IMR-90 (cell line): ENCODE results near the gene SLC6A13. TPM values are rescaled to one million over a fixed set of nuclear protein-coding genes. Genes with fewer than 3 reads are reported as not detected.

Source experiments
- ATAC-seq: fragments of 200-7000 bp; cut with Tn5 transposase; 2 replicates; pipeline ENCODE4 v1.9.1; 2020; ENCODE audit warnings: low read depth, mild to moderate bottlenecking, moderate library complexity
- BruUV-seq: library from RNA; stranded (reverse); fragments of 400-500 nt; replicated peaks from 2 replicates; lab custom pipeline; 2021; lab: Mats Ljungman, UMichigan
- CTCF ChIA-PET: fragments of 300-600 bp; formaldehyde crosslinking; extraction: SDS; loops from one replicate; lab custom pipeline; 2021; ENCODE audit warnings: antibody characterized with exemption; lab: Yijun Ruan, JAX
- POLR2A ChIA-PET: fragments of 300-600 bp; sonication (Branson Sonifier 250); formaldehyde crosslinking; loops from one replicate; lab custom pipeline; 2022; ENCODE audit warnings: antibody characterized with exemption; ENCODE audit not compliant: unreplicated experiment; lab: Charles Lee
- DNase-seq: peaks from one replicate; pipeline ENCODE4 v3.0.0; 2013
- H2AFZ ChIP-seq: replicated peaks from 2 replicates; pipeline ENCODE3; 2013; ENCODE audit warnings: low read length, mild to moderate bottlenecking; ENCODE audit not compliant: poor library complexity
- H2AK5ac ChIP-seq: 2 replicates; pipeline ENCODE4 v1.6.1; 2013; ENCODE audit warnings: low read depth, low read length, inconsistent platforms
- H2AK9ac ChIP-seq: replicated peaks from 2 replicates; pipeline ENCODE3; 2013; ENCODE audit warnings: mild to moderate bottlenecking, low read depth, low read length, moderate library complexity; ENCODE audit not compliant: poor library complexity
- H2BK120ac ChIP-seq: 2 replicates; pipeline ENCODE4 v1.6.1; 2013; ENCODE audit warnings: low read depth, low read length, inconsistent platforms
- H2BK15ac ChIP-seq: 3 replicates; pipeline ENCODE4 v1.6.1; 2013; ENCODE audit warnings: low read depth, low read length, inconsistent platforms
- H2BK20ac ChIP-seq: 2 replicates; pipeline ENCODE4 v1.6.1; 2013; ENCODE audit warnings: low read depth, mild to moderate bottlenecking, inconsistent platforms, low read length, moderate library complexity
- H2BK5ac ChIP-seq: 2 replicates; pipeline ENCODE4 v1.6.1; 2013; ENCODE audit warnings: mild to moderate bottlenecking, low read depth, low read length, inconsistent platforms; ENCODE audit not compliant: poor library complexity, severe bottlenecking
- H3K14ac ChIP-seq: replicated peaks from 2 replicates; pipeline ENCODE4 v1.6.1; 2013; ENCODE audit warnings: low read depth, low read length, inconsistent platforms
- H3K18ac ChIP-seq: 2 replicates; pipeline ENCODE4 v1.6.1; 2013; ENCODE audit warnings: low read depth, low read length, control low read depth
- H3K23ac ChIP-seq: 2 replicates; pipeline ENCODE4 v1.6.1; 2013; ENCODE audit warnings: low read depth, low read length, inconsistent platforms
- H3K27ac ChIP-seq: 2 replicates; pipeline ENCODE4 v1.5.1; 2013; ENCODE audit warnings: mild to moderate bottlenecking, control low read depth, low read length; ENCODE audit not compliant: insufficient read depth
- H3K27me3 ChIP-seq: 2 replicates; pipeline ENCODE4 v1.6.1; 2013; ENCODE audit warnings: low read length; ENCODE audit not compliant: control insufficient read depth, insufficient read depth
- H3K36me3 ChIP-seq: 2 replicates; pipeline ENCODE4 v1.6.1; 2013; ENCODE audit warnings: low read length, mixed read lengths; ENCODE audit not compliant: control insufficient read depth, insufficient read depth
- H3K4ac ChIP-seq: 2 replicates; pipeline ENCODE4 v1.6.1; 2013; ENCODE audit warnings: low read depth, low read length, inconsistent platforms
- H3K4me1 ChIP-seq: 2 replicates; pipeline ENCODE4 v1.6.1; 2013; ENCODE audit warnings: low read length, mixed read lengths; ENCODE audit not compliant: control insufficient read depth, insufficient read depth
- H3K4me2 ChIP-seq: 2 replicates; pipeline ENCODE4 v1.6.1; 2013; ENCODE audit warnings: low read depth, mild to moderate bottlenecking, control low read depth, low read length, moderate library complexity
- H3K4me3 ChIP-seq: 2 replicates; pipeline ENCODE4 v1.5.1; 2013; ENCODE audit warnings: low read depth, mild to moderate bottlenecking, control low read depth, low read length, moderate library complexity; ENCODE audit not compliant: insufficient read depth
- H3K56ac ChIP-seq: 2 replicates; pipeline ENCODE4 v1.6.1; 2013; ENCODE audit warnings: low read length, inconsistent platforms; ENCODE audit not compliant: insufficient read depth; ENCODE audit errors: extremely low read depth
- H3K79me1 ChIP-seq, 2 experiments: 2 replicates each; pipeline ENCODE4 v1.6.1; 2013; ENCODE audit warnings: low read length in 2 of 2, inconsistent platforms in 1 of 2, low read depth in 1 of 2
- H3K9ac ChIP-seq: 2 replicates; pipeline ENCODE4 v1.6.1; 2013; ENCODE audit warnings: low read depth, low read length, control low read depth
- H3K9me1 ChIP-seq: 2 replicates; pipeline ENCODE4 v1.6.1; 2013; ENCODE audit warnings: low read length, inconsistent platforms; ENCODE audit not compliant: insufficient read depth
- H3K9me3 ChIP-seq: 2 replicates; pipeline ENCODE4 v1.6.1; 2013; ENCODE audit warnings: low read length; ENCODE audit not compliant: control insufficient read depth, insufficient read depth
- H4K20me1 ChIP-seq: 2 replicates; pipeline ENCODE4 v1.6.1; 2013; ENCODE audit warnings: low read length, inconsistent platforms; ENCODE audit not compliant: insufficient read depth
- H4K5ac ChIP-seq: 2 replicates; pipeline ENCODE4 v1.6.1; 2013; ENCODE audit warnings: mild to moderate bottlenecking, low read depth, low read length, control low read depth
- H4K8ac ChIP-seq, 2 experiments: 2 replicates each; pipeline ENCODE4 v1.6.1; 2013; ENCODE audit warnings: low read depth in 2 of 2, low read length in 2 of 2, control low read depth in 1 of 2, inconsistent platforms in 1 of 2
- H4K91ac ChIP-seq: 2 replicates; pipeline ENCODE4 v1.6.1; 2013; ENCODE audit warnings: low read depth, low read length, inconsistent platforms; ENCODE audit not compliant: insufficient read depth
- BHLHE40 ChIP-seq: fragments of 150-350 bp; IDR thresholded peaks from 2 replicates; pipeline ENCODE4 v1.6.1; 2016; ENCODE audit warnings: mild to moderate bottlenecking, low read depth, low read length
- CHD1 ChIP-seq: IDR thresholded peaks from 2 replicates; pipeline ENCODE4 v1.6.1; 2012; ENCODE audit warnings: low read depth, low read length, improper control_type of control experiment
- FOS ChIP-seq: fragments of 150-350 bp; IDR thresholded peaks from 2 replicates; pipeline ENCODE4 v1.6.1; 2016; ENCODE audit warnings: low read depth, low read length
- MAZ ChIP-seq: IDR thresholded peaks from 2 replicates; pipeline ENCODE4 v1.6.1; 2012; ENCODE audit warnings: low read depth, mild to moderate bottlenecking, low read length, improper control_type of control experiment, moderate library complexity, borderline replicate concordance
- MXI1 ChIP-seq: IDR thresholded peaks from 2 replicates; pipeline ENCODE4 v1.6.1; 2012; ENCODE audit warnings: low read depth, mild to moderate bottlenecking, low read length, moderate library complexity, borderline replicate concordance
- POLR2A ChIP-seq: IDR thresholded peaks from 2 replicates; pipeline ENCODE4 v1.6.1; 2012; ENCODE audit warnings: mild to moderate bottlenecking, low read depth, low read length
- RCOR1 ChIP-seq: IDR thresholded peaks from 2 replicates; pipeline ENCODE4 v1.6.1; 2012; ENCODE audit warnings: mild to moderate bottlenecking, low read length, improper control_type of control experiment; ENCODE audit not compliant: insufficient replicate concordance
- RFX5 ChIP-seq: IDR thresholded peaks from 2 replicates; pipeline ENCODE4 v1.8.0; 2012; ENCODE audit warnings: low read depth, mild to moderate bottlenecking, low read length, moderate library complexity
- SMC3 ChIP-seq: fragments of 150-350 bp; IDR thresholded peaks from 2 replicates; pipeline ENCODE4 v1.6.1; 2016; ENCODE audit warnings: low read depth, mild to moderate bottlenecking, antibody characterized with exemption, low read length, moderate library complexity
- WGBS, 2 experiments: methylation state at CpG; one replicate each; pipeline versions ENCODE4 v1.1.5 to v1.1.7; 2013; ENCODE audit warnings: missing lambda C conversion rate in 2 of 2; ENCODE audit not compliant: insufficient read length in 1 of 2; ENCODE audit errors: extremely low coverage in 2 of 2; 5-methylcytosine and 5-hydroxymethylcytosine counted together
- dilution Hi-C: fragments of 300-500 bp; cut with HindIII; formaldehyde crosslinking; loops from one replicate; pipeline ENCODE4 v1.14.3; 2018; ENCODE audit warnings: low sequenced_read_pairs; ENCODE audit not compliant: unreplicated experiment
- in situ Hi-C: fragments of 300-500 bp; cut with MboI; formaldehyde crosslinking; loops from 3 replicates; pipeline ENCODE4 v1.14.3; 2019; ENCODE audit warnings: low sequenced_read_pairs, inconsistent platforms, mixed read lengths
- intact Hi-C: fragments of 100-400 bp; cut with micrococcal nuclease; formaldehyde crosslinking; loops from 2 replicates; pipeline ENCODE4 v1.10.0; 2022
- polyA plus RNA-seq, 3 experiments: library from polyadenylated mRNA; depleted of rRNA; stranded (reverse); fragments of >200 nt; gene quantifications; 2 replicates each; pipeline ENCODE4 v1.2.3, GENCODE V29; 2012; ENCODE audit warnings: low replicate concordance in 1 of 3
- total RNA-seq: library from RNA; depleted of rRNA; stranded (reverse); fragments of >200 nt; gene quantifications from 2 replicates; pipeline ENCODE4 v1.2.3, GENCODE V29; 2012
- TF ChIP-seq, protein P1 (sequence below): fragments of 150-350 bp; IDR thresholded peaks from 2 replicates; pipeline ENCODE4 v1.6.1; 2016; ENCODE audit warnings: low read depth, mild to moderate bottlenecking, low read length, moderate library complexity, borderline replicate concordance
- TF ChIP-seq, protein P2 (sequence below): fragments of 150-350 bp; IDR thresholded peaks from 2 replicates; pipeline ENCODE4 v1.6.1; 2017; ENCODE audit warnings: mild to moderate bottlenecking, antibody characterized with exemption, low read length, low read depth
- TF ChIP-seq, protein P3 (sequence below): conservative IDR thresholded peaks from 2 replicates; pipeline ENCODE4 v1.5.1; 2012; ENCODE audit warnings: mild to moderate bottlenecking, low read depth, low read length, improper control_type of control experiment

SLC6A13 gene
- total and polyA plus RNA-seq, 2 of the 4 experiments (the other 2 are of a cell fraction): under 0.01 to 0.10 TPM

DNA sequence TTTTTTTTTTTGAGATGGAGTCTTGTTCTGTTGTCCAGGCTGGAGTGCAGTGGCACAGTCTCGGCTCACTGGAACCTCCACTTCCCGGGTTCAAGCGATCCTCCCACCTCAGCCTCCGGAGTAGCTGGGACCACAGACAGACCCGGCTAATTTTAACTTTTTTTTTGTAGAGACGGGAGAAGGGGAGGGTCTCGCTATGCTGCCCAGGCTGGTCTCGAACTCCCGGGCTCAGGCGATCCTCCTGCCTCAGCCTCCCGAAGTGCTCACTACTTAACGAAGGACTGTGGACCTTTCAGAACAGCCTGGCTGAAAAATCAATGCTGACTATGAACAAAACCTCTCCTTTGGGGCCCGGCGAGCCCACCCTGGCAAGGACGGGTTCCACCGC is 59.6 kb downstream of the SLC6A13 start:
- Histone ChIP-seq H3K9me1 (peaks cover 6% of the 10 kb centered on the region; the same call in 1 of the 2 replicates), H3K9me3 (no peaks in the 10 kb centered on the region), H3K23ac (no peak overlapping the region), H2AK9ac (no peak overlapping the region), H4K20me1 (no peaks in the 10 kb centered on the region), H3K4me2 (no peak overlapping the region; the same call in 1 of the 2 replicates), H4K8ac (no peak overlapping the region), H2BK5ac (no peak overlapping the region), H3K56ac (no peak overlapping the region), H2AK5ac (no peak overlapping the region), H3K27ac (no peak overlapping the region), H4K91ac (no peak overlapping the region), H3K79me1 (no peaks in the 10 kb centered on the region), H2BK20ac (no peak overlapping the region), H2BK120ac (no peak overlapping the region), H3K18ac (no peak overlapping the region), H2AFZ (peak overlapping the region; percentile 69), H3K27me3 (peaks cover 57% of the 10 kb centered on the region), H3K4ac (no peak overlapping the region), H3K4me1 (peaks cover 3% of the 10 kb centered on the region), H3K4me3 (no peak overlapping the region), H3K36me3 (no peaks in the 10 kb centered on the region), H4K5ac (no peak overlapping the region), H3K14ac (no peak overlapping the region), H3K9ac (no peak overlapping the region), H2BK15ac (no peak overlapping the region)
- intact Hi-C loops (no loop called here), dilution Hi-C loops (no loop called here), in situ Hi-C loops (no loop called here)
- ATAC-seq (no peak), DNase-seq (no peak)
- 22% methylated on average over 3 of the region's 16 CpGs; no CpG with 5 or more reads in 1 of the 2 experiments for WGBS, 2 experiments
- BruUV-seq: no TSS peak
- ChIA-PET CTCF (no interaction called here), POLR2A (no interaction called here)
- TF ChIP-seq POLR2A (no peak), MXI1 (no peak), RFX5 (no peak), SMC3 (no peak), RCOR1 (no peak), FOS (no peak), CHD1 (no peak), BHLHE40 (no peak), MAZ (no peak)
- TF ChIP-seq, protein P1, sequence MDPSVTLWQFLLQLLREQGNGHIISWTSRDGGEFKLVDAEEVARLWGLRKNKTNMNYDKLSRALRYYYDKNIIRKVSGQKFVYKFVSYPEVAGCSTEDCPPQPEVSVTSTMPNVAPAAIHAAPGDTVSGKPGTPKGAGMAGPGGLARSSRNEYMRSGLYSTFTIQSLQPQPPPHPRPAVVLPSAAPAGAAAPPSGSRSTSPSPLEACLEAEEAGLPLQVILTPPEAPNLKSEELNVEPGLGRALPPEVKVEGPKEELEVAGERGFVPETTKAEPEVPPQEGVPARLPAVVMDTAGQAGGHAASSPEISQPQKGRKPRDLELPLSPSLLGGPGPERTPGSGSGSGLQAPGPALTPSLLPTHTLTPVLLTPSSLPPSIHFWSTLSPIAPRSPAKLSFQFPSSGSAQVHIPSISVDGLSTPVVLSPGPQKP: no peak
- TF ChIP-seq, protein P2, sequence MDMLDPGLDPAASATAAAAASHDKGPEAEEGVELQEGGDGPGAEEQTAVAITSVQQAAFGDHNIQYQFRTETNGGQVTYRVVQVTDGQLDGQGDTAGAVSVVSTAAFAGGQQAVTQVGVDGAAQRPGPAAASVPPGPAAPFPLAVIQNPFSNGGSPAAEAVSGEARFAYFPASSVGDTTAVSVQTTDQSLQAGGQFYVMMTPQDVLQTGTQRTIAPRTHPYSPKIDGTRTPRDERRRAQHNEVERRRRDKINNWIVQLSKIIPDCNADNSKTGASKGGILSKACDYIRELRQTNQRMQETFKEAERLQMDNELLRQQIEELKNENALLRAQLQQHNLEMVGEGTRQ: no peak
- TF ChIP-seq, protein P3, sequence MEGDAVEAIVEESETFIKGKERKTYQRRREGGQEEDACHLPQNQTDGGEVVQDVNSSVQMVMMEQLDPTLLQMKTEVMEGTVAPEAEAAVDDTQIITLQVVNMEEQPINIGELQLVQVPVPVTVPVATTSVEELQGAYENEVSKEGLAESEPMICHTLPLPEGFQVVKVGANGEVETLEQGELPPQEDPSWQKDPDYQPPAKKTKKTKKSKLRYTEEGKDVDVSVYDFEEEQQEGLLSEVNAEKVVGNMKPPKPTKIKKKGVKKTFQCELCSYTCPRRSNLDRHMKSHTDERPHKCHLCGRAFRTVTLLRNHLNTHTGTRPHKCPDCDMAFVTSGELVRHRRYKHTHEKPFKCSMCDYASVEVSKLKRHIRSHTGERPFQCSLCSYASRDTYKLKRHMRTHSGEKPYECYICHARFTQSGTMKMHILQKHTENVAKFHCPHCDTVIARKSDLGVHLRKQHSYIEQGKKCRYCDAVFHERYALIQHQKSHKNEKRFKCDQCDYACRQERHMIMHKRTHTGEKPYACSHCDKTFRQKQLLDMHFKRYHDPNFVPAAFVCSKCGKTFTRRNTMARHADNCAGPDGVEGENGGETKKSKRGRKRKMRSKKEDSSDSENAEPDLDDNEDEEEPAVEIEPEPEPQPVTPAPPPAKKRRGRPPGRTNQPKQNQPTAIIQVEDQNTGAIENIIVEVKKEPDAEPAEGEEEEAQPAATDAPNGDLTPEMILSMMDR: no peak
